CD8-positive, alpha-beta memory T cell (primary cell): ENCODE measurements around the gene HSPB7. TPM values are rescaled to one million over a fixed set of nuclear protein-coding genes. Genes with fewer than 3 reads are reported as not detected.
A peak's percentile ranks its signal among the peaks of the same experiment; 100 is the strongest.

Experiments used
- CTCF ChIA-PET: fragments of 350-600 bp; sonication (Branson Sonifier 250); formaldehyde crosslinking; loops from one replicate; lab custom pipeline; 2021; ENCODE audit warnings: antibody characterized with exemption; lab: Charles Lee
- POLR2A ChIA-PET: fragments of 350-600 bp; sonication (Branson Sonifier 250); formaldehyde crosslinking; loops from one replicate; lab custom pipeline; 2021; ENCODE audit warnings: antibody characterized with exemption; lab: Charles Lee
- DNase-seq, 5 donors: peaks; one replicate each; pipeline versions ENCODE4 v3.0.0 to v3.0.0-alpha.2; 2020 to 2022; ENCODE audit warnings: mixed read lengths in 1 of 5
- H3K27ac ChIP-seq: one replicate; pipeline ENCODE4 v1.7.0; 2013; ENCODE audit warnings: low read depth, mild to moderate bottlenecking, low read length, moderate library complexity
- H3K27me3 ChIP-seq: 2 replicates; pipeline ENCODE4 v1.7.0; 2013; ENCODE audit warnings: low read length, mild to moderate bottlenecking; ENCODE audit not compliant: insufficient read depth, poor library complexity, severe bottlenecking
- H3K36me3 ChIP-seq: 2 replicates; pipeline ENCODE4 v1.7.0; 2013; ENCODE audit warnings: mild to moderate bottlenecking, low read length, moderate library complexity; ENCODE audit not compliant: insufficient read depth
- H3K4me1 ChIP-seq: 2 replicates; pipeline ENCODE4 v1.7.0; 2013; ENCODE audit warnings: mild to moderate bottlenecking, low read length, moderate library complexity; ENCODE audit not compliant: insufficient read depth
- H3K4me3 ChIP-seq: 2 replicates; pipeline ENCODE4 v1.7.0; 2013; ENCODE audit warnings: mild to moderate bottlenecking, low read length
- H3K9me3 ChIP-seq: 2 replicates; pipeline ENCODE4 v1.7.0; 2013; ENCODE audit warnings: mild to moderate bottlenecking, low read length
- H3K27ac Mint-ChIP-seq, 8 donors: one replicate each; pipeline ENCODE4 v1.8.0; 2020 to 2021; ENCODE audit warnings: mixed read lengths in 8 of 8, mild to moderate bottlenecking in 6 of 8, inconsistent platforms in 3 of 8, moderate library complexity in 3 of 8
- H3K27me3 Mint-ChIP-seq, 2 donors: one replicate each; pipeline ENCODE4 v1.8.0; 2020 to 2021; ENCODE audit warnings: mixed read lengths in 2 of 2, mild to moderate bottlenecking in 1 of 2, moderate library complexity in 1 of 2
- H3K36me3 Mint-ChIP-seq, 3 donors: one replicate each; pipeline ENCODE4 v1.8.0; 2020 to 2021; ENCODE audit warnings: mixed read lengths in 3 of 3, inconsistent platforms in 1 of 3, mild to moderate bottlenecking in 1 of 3
- H3K4me1 Mint-ChIP-seq, 3 donors: one replicate each; pipeline ENCODE4 v1.8.0; 2020 to 2021; ENCODE audit warnings: mixed read lengths in 3 of 3, inconsistent platforms in 1 of 3, mild to moderate bottlenecking in 1 of 3
- H3K4me3 Mint-ChIP-seq, 7 donors: one replicate each; pipeline ENCODE4 v1.8.0; 2020 to 2021; ENCODE audit warnings: mixed read lengths in 7 of 7, mild to moderate bottlenecking in 6 of 7, moderate library complexity in 4 of 7, inconsistent platforms in 2 of 7
- H3K9me3 Mint-ChIP-seq, 5 donors: one replicate each; pipeline ENCODE4 v1.8.0; 2020 to 2022; ENCODE audit warnings: mixed read lengths in 5 of 5, mild to moderate bottlenecking in 3 of 5, moderate library complexity in 2 of 5, inconsistent platforms in 1 of 5
- polyA plus RNA-seq: library from polyadenylated mRNA; unstranded; fragments of 300-500 nt; fragmentation: Illumina TruSeq; gene quantifications from one replicate; pipeline ENCODE4 v1.2.3, GENCODE V29; 2021
- total RNA-seq, 2 experiments: library from RNA; stranded (reverse); gene quantifications; one replicate each; pipeline ENCODE4 v1.2.3, GENCODE V29; 2021

HSPB7 gene
- total and polyA plus RNA-seq, 3 experiments from 2014 or later = not detected

- CTCF ChIA-PET = interaction anchor here (1.1 kb wide), 1 partner anchor 190 kb away, joined by 3 read pairs; no protein-coding TSS in a partner anchor
- no peak overlapping the region for H3K27ac Mint-ChIP-seq
Measured at GRCh38 chr1:15992582-15993500, 25.0 kb downstream of the HSPB7 start.

GRCh38 chr1:15992187-15992553 lies 25.7 kb downstream of the HSPB7 start:
- no peaks in the 10 kb centered on the region for H3K36me3 ChIP-seq

More at GRCh38 chr1:15992582-15993500, 25.0 kb downstream of the HSPB7 start:
- POLR2A ChIA-PET = no interaction called here
- no peaks in the 10 kb centered on the region for H3K36me3 Mint-ChIP-seq
- no peaks in the 10 kb centered on the region for H3K9me3 ChIP-seq
- H3K27me3 ChIP-seq = no peaks in the 10 kb centered on the region
- H3K4me3 ChIP-seq = no peak overlapping the region
- no peaks in the 10 kb centered on the region for H3K4me1 Mint-ChIP-seq
- H3K36me3 ChIP-seq = no peaks in the 10 kb centered on the region
- H3K27me3 Mint-ChIP-seq = peaks cover 0 to under 1% of the 10 kb centered on the region in 2 donors
- no peaks in the 10 kb centered on the region for H3K9me3 Mint-ChIP-seq
- H3K4me3 Mint-ChIP-seq = no peak overlapping the region
- H3K4me1 ChIP-seq = no peaks in the 10 kb centered on the region
- no peak overlapping the region for H3K27ac ChIP-seq
- DNase-seq = no peak

GRCh38 chr1:15991427-15992186 lies 26.2 kb downstream of the HSPB7 start:
- H3K4me1 Mint-ChIP-seq = no peaks in the 10 kb centered on the region
- no peaks in the 10 kb centered on the region for H3K36me3 Mint-ChIP-seq
- H3K4me1 ChIP-seq = no peaks in the 10 kb centered on the region
- no peak overlapping the region for H3K27ac ChIP-seq
- H3K27ac Mint-ChIP-seq = no peak overlapping the region
- no peaks in the 10 kb centered on the region for H3K27me3 Mint-ChIP-seq
- H3K4me3 Mint-ChIP-seq = no peak overlapping the region
- no peaks in the 10 kb centered on the region for H3K9me3 Mint-ChIP-seq
- no peak for DNase-seq
- ChIA-PET CTCF (no interaction called here), POLR2A (no interaction called here)
- H3K9me3 ChIP-seq = no peaks in the 10 kb centered on the region
- no peak overlapping the region for H3K4me3 ChIP-seq
- no peaks in the 10 kb centered on the region for H3K27me3 ChIP-seq
- no peaks in the 10 kb centered on the region for H3K36me3 ChIP-seq

More at GRCh38 chr1:15992187-15992553, 25.7 kb downstream of the HSPB7 start:
- Mint-ChIP-seq H3K4me1 (no peaks in the 10 kb centered on the region), H3K4me3 (no peak overlapping the region), H3K27me3 (no peaks in the 10 kb centered on the region), H3K36me3 (no peaks in the 10 kb centered on the region), H3K9me3 (no peaks in the 10 kb centered on the region), H3K27ac (no peak overlapping the region)
- no peak overlapping the region for H3K27ac ChIP-seq
- H3K4me3 ChIP-seq = no peak overlapping the region
- ChIA-PET CTCF (no interaction called here), POLR2A (no interaction called here)
- H3K9me3 ChIP-seq = no peaks in the 10 kb centered on the region
- H3K4me1 ChIP-seq = no peaks in the 10 kb centered on the region
- no peak for DNase-seq
- H3K27me3 ChIP-seq = no peaks in the 10 kb centered on the region

GRCh38 chr1:15989776-15990175 lies 28.1 kb downstream of the HSPB7 start:
- no peak overlapping the region for H3K4me3 ChIP-seq
- no peak overlapping the region for H3K27ac ChIP-seq
- ChIA-PET CTCF (no interaction called here), POLR2A (no interaction called here)
- H3K36me3 ChIP-seq = no peaks in the 10 kb centered on the region
- Mint-ChIP-seq H3K9me3 (no peaks in the 10 kb centered on the region), H3K36me3 (no peaks in the 10 kb centered on the region), H3K27ac (no peak overlapping the region), H3K4me1 (no peaks in the 10 kb centered on the region), H3K4me3 (no peak overlapping the region), H3K27me3 (no peaks in the 10 kb centered on the region)
- H3K9me3 ChIP-seq = no peaks in the 10 kb centered on the region
- no peaks in the 10 kb centered on the region for H3K27me3 ChIP-seq
- no peaks in the 10 kb centered on the region for H3K4me1 ChIP-seq
- DNase-seq = no peak

- no peaks in the 10 kb centered on the region for H3K4me1 Mint-ChIP-seq
- DNase-seq = no peak
- ChIA-PET POLR2A (no interaction called here), CTCF (no interaction called here)
- no peaks in the 10 kb centered on the region for H3K9me3 Mint-ChIP-seq
- Histone ChIP-seq H3K4me1 (no peaks in the 10 kb centered on the region), H3K4me3 (no peak overlapping the region), H3K27ac (no peak overlapping the region), H3K27me3 (no peaks in the 10 kb centered on the region), H3K9me3 (no peaks in the 10 kb centered on the region), H3K36me3 (no peaks in the 10 kb centered on the region)
- H3K36me3 Mint-ChIP-seq = no peaks in the 10 kb centered on the region
- H3K27ac Mint-ChIP-seq = no peak overlapping the region
- H3K27me3 Mint-ChIP-seq = peaks cover 0 to 1% of the 10 kb centered on the region in 2 donors
- no peak overlapping the region for H3K4me3 Mint-ChIP-seq
Measured at GRCh38 chr1:15988856-15989736, 28.7 kb downstream of the HSPB7 start.

GRCh38 chr1:15985611-15986297 lies 32.1 kb downstream of the HSPB7 start:
- CTCF ChIA-PET = no interaction called here

GRCh38 chr1:15983275-15983674 lies 34.6 kb downstream of the HSPB7 start:
- no peaks in the 10 kb centered on the region for H3K36me3 Mint-ChIP-seq
- DNase-seq = no peak
- ChIA-PET POLR2A (no interaction called here), CTCF (no interaction called here)
- no peaks in the 10 kb centered on the region for H3K9me3 Mint-ChIP-seq
- Histone ChIP-seq H3K4me1 (no peaks in the 10 kb centered on the region), H3K27ac (no peak overlapping the region), H3K36me3 (no peaks in the 10 kb centered on the region), H3K9me3 (no peaks in the 10 kb centered on the region), H3K27me3 (no peaks in the 10 kb centered on the region), H3K4me3 (no peak overlapping the region)
- H3K4me1 Mint-ChIP-seq = peaks cover 0 to under 1% (median 0%) of the 10 kb centered on the region in 3 donors
- H3K27ac Mint-ChIP-seq = no peak overlapping the region
- peak overlapping the region in 1 of 7 donors; percentile 4 for H3K4me3 Mint-ChIP-seq
- H3K27me3 Mint-ChIP-seq = peaks cover 2 to 10% of the 10 kb centered on the region in 2 donors

More at GRCh38 chr1:15985611-15986297, 32.1 kb downstream of the HSPB7 start:
- Histone ChIP-seq H3K9me3 (no peaks in the 10 kb centered on the region), H3K36me3 (no peaks in the 10 kb centered on the region), H3K4me1 (no peaks in the 10 kb centered on the region), H3K4me3 (no peak overlapping the region), H3K27ac (no peak overlapping the region), H3K27me3 (no peaks in the 10 kb centered on the region)
- H3K36me3 Mint-ChIP-seq = no peaks in the 10 kb centered on the region
- H3K4me1 Mint-ChIP-seq = no peaks in the 10 kb centered on the region
- H3K27ac Mint-ChIP-seq = no peak overlapping the region
- H3K9me3 Mint-ChIP-seq = no peaks in the 10 kb centered on the region
- H3K27me3 Mint-ChIP-seq = peaks cover 2 to 10% of the 10 kb centered on the region in 2 donors
- POLR2A ChIA-PET = interaction anchor here (0.6 kb wide), 1 partner anchor 168 kb away, joined by 4 read pairs; no protein-coding TSS in a partner anchor
- no peak overlapping the region for H3K4me3 Mint-ChIP-seq
- DNase-seq = no peak
